Cardiac muscle cell (in vitro differentiated cells and primary cell): ENCODE results near the gene GDAP2. TPM values are rescaled to one million over a fixed set of nuclear protein-coding genes. Genes with fewer than 3 reads are reported as not detected.

Experiments used
- DNase-seq, 2 donors: peaks; one replicate each; pipeline versions ENCODE4 v3.0.0 to v3.0.0-alpha.2; 2010 to 2017; ENCODE audit warnings: low read depth in 1 of 2, low spot score in 1 of 2
- H3K27ac ChIP-seq: fragments of 200-600 bp; sonication (generic); 2 replicates; pipeline ENCODE4 v1.5.1; 2016
- H3K27me3 ChIP-seq: fragments of 200-600 bp; sonication (generic); 2 replicates; pipeline ENCODE4 v1.6.0; 2016; ENCODE audit warnings: control low read depth
- H3K36me3 ChIP-seq: fragments of 200-600 bp; sonication (generic); 2 replicates; pipeline ENCODE4 v1.5.1; 2016; ENCODE audit warnings: control low read depth
- H3K4me1 ChIP-seq: fragments of 200-600 bp; sonication (generic); 2 replicates; pipeline ENCODE4 v1.8.1; 2017; ENCODE audit warnings: low read depth, mild to moderate bottlenecking, mixed run types
- H3K4me3 ChIP-seq: fragments of 200-600 bp; sonication (generic); 2 replicates; pipeline ENCODE4 v1.5.1; 2016; ENCODE audit warnings: mild to moderate bottlenecking
- H3K9me3 ChIP-seq: fragments of 200-600 bp; sonication (generic); 2 replicates; pipeline ENCODE4 v1.5.1; 2017; ENCODE audit warnings: low read depth, mild to moderate bottlenecking, control low read depth
- CTCF ChIP-seq: IDR thresholded peaks from 2 replicates; pipeline ENCODE4 v1.5.1; 2012; ENCODE audit warnings: low read depth, mild to moderate bottlenecking, low read length
- polyA plus RNA-seq: library from polyadenylated mRNA; unstranded; fragments of >200 nt; fragmentation: Nextera tagmentation; extraction: Ambion mirVana; gene quantifications from 2 replicates; pipeline ENCODE4 v1.2.1, GENCODE V29; 2016
- total RNA-seq: library from RNA; depleted of rRNA; stranded (reverse); fragments of >200 nt; gene quantifications from 2 replicates; pipeline ENCODE4 v1.2.3, GENCODE V29; 2016

The GDAP2 gene
- total and polyA plus RNA-seq, 2 experiments from 2014 or later, result 9.1 to 16.5 TPM

DNA sequence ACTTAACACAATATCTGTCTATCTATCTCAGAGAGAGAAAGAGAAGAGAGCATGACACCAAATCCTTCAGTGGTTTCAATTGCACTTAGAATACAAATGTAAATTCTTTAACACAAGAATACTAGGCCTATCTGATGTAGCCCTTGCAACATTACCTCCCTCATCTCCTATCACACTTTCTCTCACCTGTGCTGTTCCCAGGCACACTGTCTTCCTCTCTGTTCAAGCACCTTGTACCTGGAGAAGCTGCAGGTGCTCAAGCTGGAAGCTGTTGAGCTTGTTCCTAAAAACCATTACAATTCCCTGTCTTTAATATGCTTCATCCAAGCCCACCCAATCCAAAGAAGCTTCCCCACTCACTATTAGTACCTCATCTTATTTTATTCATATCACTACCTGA lies 97.0 kb downstream of the GDAP2 start:
- H3K4me3 ChIP-seq, result no peak overlapping the region
- DNase-seq, result no peak
- no peaks in the 10 kb centered on the region for H3K4me1 ChIP-seq
- no peak for TF ChIP-seq CTCF
- H3K9me3 ChIP-seq, result no peaks in the 10 kb centered on the region
- no peaks in the 10 kb centered on the region for H3K36me3 ChIP-seq
- H3K27me3 ChIP-seq, result no peaks in the 10 kb centered on the region
- no peak overlapping the region for H3K27ac ChIP-seq

DNA sequence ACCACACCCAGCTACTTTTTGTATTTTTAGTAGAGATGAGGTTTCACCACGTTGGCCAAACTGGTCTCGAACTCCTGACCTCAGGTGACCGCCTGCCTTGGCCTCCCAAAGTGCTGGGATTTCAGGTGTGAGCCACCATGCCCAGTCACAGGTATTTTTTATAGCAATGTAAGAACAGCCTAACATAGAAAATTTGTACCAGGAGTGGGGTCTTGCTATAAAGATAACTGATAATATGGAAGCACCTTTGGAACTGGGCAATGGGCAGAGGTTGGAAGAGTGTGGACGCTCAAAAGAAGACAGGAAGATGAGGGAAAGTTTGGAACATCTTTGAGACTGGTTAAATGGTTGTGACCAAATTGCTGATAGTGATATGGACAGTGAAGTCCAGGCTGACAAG lies 99.2 kb downstream of the GDAP2 start:
- H3K27me3 ChIP-seq, result no peaks in the 10 kb centered on the region
- H3K27ac ChIP-seq, result no peak overlapping the region
- no peaks in the 10 kb centered on the region for H3K36me3 ChIP-seq
- H3K4me3 ChIP-seq, result no peak overlapping the region
- TF ChIP-seq CTCF, result no peak
- DNase-seq, result no peak
- H3K9me3 ChIP-seq, result no peaks in the 10 kb centered on the region
- no peaks in the 10 kb centered on the region for H3K4me1 ChIP-seq

GRCh38 chr1:117828201-117828600 lies 101.2 kb downstream of the GDAP2 start:
- no peaks in the 10 kb centered on the region for H3K27me3 ChIP-seq
- H3K36me3 ChIP-seq, result no peaks in the 10 kb centered on the region
- no peak overlapping the region for H3K4me3 ChIP-seq
- H3K27ac ChIP-seq, result no peak overlapping the region
- peak; percentile 20 to 63 for DNase-seq
- no peak for TF ChIP-seq CTCF
- no peaks in the 10 kb centered on the region for H3K9me3 ChIP-seq
- no peaks in the 10 kb centered on the region for H3K4me1 ChIP-seq

GRCh38 chr1:117826540-117827078 lies 102.8 kb downstream of the GDAP2 start:
- Histone ChIP-seq H3K4me3 (no peak overlapping the region), H3K27ac (no peak overlapping the region), H3K9me3 (no peaks in the 10 kb centered on the region), H3K36me3 (no peaks in the 10 kb centered on the region), H3K27me3 (no peaks in the 10 kb centered on the region), H3K4me1 (no peaks in the 10 kb centered on the region)
- DNase-seq, result peak in 1 of 2 donors; percentile 69
- no peak for TF ChIP-seq CTCF

DNA sequence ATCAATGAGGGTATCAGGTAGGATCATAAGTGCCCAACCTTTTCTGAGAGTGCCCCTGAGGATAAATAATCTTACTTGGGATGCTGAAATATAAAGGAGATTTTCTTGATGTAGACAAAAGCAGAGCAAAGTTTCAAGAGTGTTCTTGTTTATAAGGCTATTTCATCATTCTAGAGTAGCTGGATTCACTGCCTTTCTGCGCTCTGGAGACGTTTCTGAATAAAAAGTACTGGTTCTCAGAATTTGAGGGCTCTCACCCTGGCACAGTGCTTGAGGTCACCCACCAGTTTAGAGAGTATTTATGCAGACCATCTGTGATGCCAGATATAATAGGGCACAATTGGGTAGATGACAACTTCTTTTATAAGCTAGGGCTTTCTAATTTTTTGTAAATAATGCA lies 103.3 kb downstream of the GDAP2 start:
- Histone ChIP-seq H3K4me1 (no peaks in the 10 kb centered on the region), H3K4me3 (no peak overlapping the region), H3K27me3 (no peaks in the 10 kb centered on the region), H3K27ac (no peak overlapping the region), H3K9me3 (no peaks in the 10 kb centered on the region), H3K36me3 (no peaks in the 10 kb centered on the region)
- TF ChIP-seq CTCF, result no peak
- no peak for DNase-seq

DNA sequence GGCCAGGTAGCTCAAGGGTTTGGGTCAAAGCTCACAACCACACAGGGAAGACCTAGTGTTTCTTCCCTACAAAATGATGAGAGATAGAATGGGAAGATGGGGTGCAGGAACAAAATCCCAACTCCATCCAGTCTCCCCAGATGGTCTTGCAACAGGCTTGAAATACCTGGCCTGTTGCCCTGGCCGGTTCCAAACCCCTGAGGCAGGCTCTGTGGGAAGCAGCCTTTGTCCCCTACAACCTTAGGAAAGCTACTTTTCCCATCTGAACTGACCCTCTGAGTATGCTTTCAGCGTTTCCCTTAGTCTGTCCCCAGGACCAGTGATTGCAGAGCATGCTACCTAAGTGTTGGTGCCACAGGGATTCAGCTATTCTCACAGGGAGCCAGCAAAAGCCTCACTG lies 104.0 kb downstream of the GDAP2 start:
- Histone ChIP-seq H3K27me3 (no peaks in the 10 kb centered on the region), H3K4me3 (no peak overlapping the region), H3K9me3 (no peaks in the 10 kb centered on the region), H3K36me3 (no peaks in the 10 kb centered on the region), H3K27ac (no peak overlapping the region), H3K4me1 (no peaks in the 10 kb centered on the region)
- TF ChIP-seq CTCF, result no peak
- no peak for DNase-seq
